GM12878 (cell line): ENCODE data around the gene SLC6A17. TPM values are rescaled to one million over a fixed set of nuclear protein-coding genes. Genes with fewer than 3 reads are reported as not detected.

ENCODE experiments used
- ATAC-seq: fragments of 200-7000 bp; cut with Tn5 transposase; 3 replicates; pipeline ENCODE4 v1.9.1; 2020; ENCODE audit warnings: mild to moderate bottlenecking, moderate library complexity
- BruUV-seq: library from RNA; stranded (reverse); fragments of 400-500 nt; replicated peaks from 2 replicates; lab custom pipeline; 2021; lab: Mats Ljungman, UMichigan
- CTCF ChIA-PET: fragments of 300-600 bp; sonication (Branson Sonifier 250); formaldehyde crosslinking; extraction: SDS; loops from one replicate; lab custom pipeline; 2021; ENCODE audit warnings: inconsistent platforms; lab: Yijun Ruan, JAX
- POLR2A ChIA-PET: fragments of 350-600 bp; formaldehyde crosslinking; extraction: SDS; loops from one replicate; lab custom pipeline; 2021; ENCODE audit warnings: inconsistent platforms; lab: Charles Lee
- RAD21 ChIA-PET: fragments of 300-600 bp; sonication (Branson Sonifier 250); formaldehyde crosslinking; loops from one replicate; lab custom pipeline; 2023; ENCODE audit warnings: antibody characterized with exemption; ENCODE audit not compliant: unreplicated experiment; lab: Charles Lee
- SMC1A ChIA-PET: fragments of 300-600 bp; sonication (Branson Sonifier 250); formaldehyde crosslinking; loops from one replicate; lab custom pipeline; 2023; ENCODE audit not compliant: unreplicated experiment, uncharacterized antibody; lab: Charles Lee
- DNase-seq: peaks from one replicate; pipeline ENCODE4 v3.0.0-alpha.2; 2011; ENCODE audit warnings: low read depth, low spot score
- FAIRE-seq: peaks from 3 replicates; lab custom pipeline; 2011; peaks lifted over from hg19 to GRCh38; lab: Jason Lieb, UNC
- H2AFZ ChIP-seq: 2 replicates; pipeline ENCODE4 v1.6.0; 2011; ENCODE audit warnings: low read depth, low read length, control low read depth; ENCODE audit not compliant: control insufficient read depth
- H3K27ac ChIP-seq: 2 replicates; pipeline ENCODE4 v1.5.1; 2011; ENCODE audit warnings: control low read depth; ENCODE audit not compliant: control insufficient read depth, insufficient read depth
- H3K27me3 ChIP-seq, 2 experiments: replicated peaks in 1 of 2; 2 replicates each; pipeline versions ENCODE4 v1.6.0 to v1.6.1; 2011; ENCODE audit warnings: low read length in 1 of 2; ENCODE audit not compliant: control insufficient read depth in 2 of 2, insufficient read depth in 2 of 2
- H3K36me3 ChIP-seq, 2 experiments: 2 replicates each; pipeline ENCODE4 v1.5.1; 2011; ENCODE audit warnings: low read length in 1 of 2; ENCODE audit not compliant: control insufficient read depth in 2 of 2, insufficient read depth in 2 of 2
- H3K4me1 ChIP-seq: 2 replicates; pipeline ENCODE4 v1.6.1; 2011; ENCODE audit warnings: mild to moderate bottlenecking, low read length, moderate library complexity, mixed read lengths; ENCODE audit not compliant: control insufficient read depth, insufficient read depth
- H3K4me2 ChIP-seq: 2 replicates; pipeline ENCODE4 v1.6.0; 2011; ENCODE audit warnings: control low read depth; ENCODE audit not compliant: control insufficient read depth, insufficient read depth
- H3K4me3 ChIP-seq: fragments of 200-600 bp; sonication (generic); 2 replicates; pipeline ENCODE4 v1.5.1; 2016
- H3K79me2 ChIP-seq: 2 replicates; pipeline ENCODE4 v1.6.0; 2011; ENCODE audit warnings: low read length; ENCODE audit not compliant: control insufficient read depth, insufficient read depth
- H3K9ac ChIP-seq: 2 replicates; pipeline ENCODE4 v1.8.0; 2011; ENCODE audit warnings: low read length, control low read depth, mixed read lengths; ENCODE audit not compliant: control insufficient read depth, insufficient read depth
- H3K9me3 ChIP-seq: replicated peaks from 3 replicates; pipeline ENCODE4 v1.5.1; 2011; ENCODE audit warnings: mild to moderate bottlenecking, low read length; ENCODE audit not compliant: control insufficient read depth, insufficient read depth
- H4K20me1 ChIP-seq: 2 replicates; pipeline ENCODE4 v1.6.0; 2011; ENCODE audit not compliant: control insufficient read depth, insufficient read depth
- BHLHE40 ChIP-seq, 2 experiments: fragments of 450-650 bp in 1 of 2; IDR thresholded peaks; 2 replicates each; pipeline ENCODE4 v1.6.1; 2011 to 2017; ENCODE audit warnings: low read depth in 2 of 2, borderline replicate concordance in 1 of 2, improper control_type of control experiment in 1 of 2, low read length in 1 of 2, mild to moderate bottlenecking in 1 of 2
- BMI1 ChIP-seq: fragments of 450-650 bp; IDR thresholded peaks from 2 replicates; pipeline ENCODE4 v1.6.1; 2016; ENCODE audit warnings: mild to moderate bottlenecking, moderate library complexity, borderline replicate concordance
- BRCA1 ChIP-seq: IDR thresholded peaks from 2 replicates; pipeline ENCODE4 v1.6.1; 2011; ENCODE audit warnings: low read depth, low read length, improper control_type of control experiment
- HDAC2 ChIP-seq: fragments of 200-600 bp; sonication (generic); IDR thresholded peaks from 2 replicates; pipeline ENCODE4 v1.6.1; 2017
- HDAC6 ChIP-seq: fragments of 200-600 bp; sonication (generic); IDR thresholded peaks from one replicate; pipeline ENCODE4 v1.8.0; 2017; ENCODE audit warnings: antibody characterized with exemption; ENCODE audit not compliant: unreplicated experiment
- IRF4 ChIP-seq: IDR thresholded peaks from 2 replicates; pipeline ENCODE4 v1.6.1; 2011; ENCODE audit warnings: low read depth, low read length
- NKRF ChIP-seq: fragments of 450-650 bp; conservative IDR thresholded peaks from 2 replicates; pipeline ENCODE4 v1.6.1; 2017; ENCODE audit warnings: mild to moderate bottlenecking, moderate library complexity
- PBX3 ChIP-seq: IDR thresholded peaks from 2 replicates; pipeline ENCODE4 v1.6.1; 2011; ENCODE audit warnings: mild to moderate bottlenecking, low read depth, low read length, moderate library complexity; ENCODE audit not compliant: insufficient replicate concordance
- PML ChIP-seq: IDR thresholded peaks from 2 replicates; pipeline ENCODE4 v1.6.1; 2012; ENCODE audit warnings: low read length, inconsistent platforms
- SPI1 ChIP-seq: IDR thresholded peaks from 2 replicates; pipeline ENCODE4 v1.6.1; 2011; ENCODE audit warnings: low read depth, mild to moderate bottlenecking, low read length, moderate library complexity, borderline replicate concordance; ENCODE audit not compliant: insufficient read depth
- TCF3 ChIP-seq: IDR thresholded peaks from 2 replicates; pipeline ENCODE4 v1.6.1; 2012; ENCODE audit warnings: low read depth, mild to moderate bottlenecking, low read length, borderline replicate concordance; ENCODE audit not compliant: insufficient read depth
- ZBTB40 ChIP-seq: fragments of 450-650 bp; IDR thresholded peaks from 2 replicates; pipeline ENCODE4 v1.6.1; 2016; ENCODE audit warnings: mild to moderate bottlenecking, moderate library complexity, borderline replicate concordance
- ZSCAN29 ChIP-seq: fragments of 450-650 bp; IDR thresholded peaks from 2 replicates; pipeline ENCODE4 v1.6.1; 2017; ENCODE audit warnings: mild to moderate bottlenecking, moderate library complexity
- WGBS: methylation state at CpG from one replicate; pipeline ENCODE4 v1.1.6; 2016; ENCODE audit warnings: low lambda C conversion rate; ENCODE audit not compliant: insufficient replicate concordance, insufficient coverage; ENCODE audit errors: missing lambda C conversion rate; 5-methylcytosine and 5-hydroxymethylcytosine counted together
- in situ Hi-C: fragments of 300-500 bp; cut with MboI; formaldehyde crosslinking; loops from 9 replicates; pipeline ENCODE4 v1.14.3; 2018; ENCODE audit warnings: mixed read lengths
- intact Hi-C: fragments of 100-400 bp; cut with micrococcal nuclease; formaldehyde crosslinking; loops from one replicate; pipeline ENCODE4 v1.14.2; 2022; ENCODE audit not compliant: unreplicated experiment
- polyA plus RNA-seq, 11 experiments: library from polyadenylated mRNA; depleted of rRNA in 4 of 11; unstranded in 6 of 11; stranded (reverse) in 5 of 11; fragments of >200 nt; fragmentation: Nextera tagmentation in 4 of 11; fragmentation: Illumina TruSeq in 1 of 11; extraction: Ambion mirVana in 4 of 11; extraction: Trizol in 1 of 11; gene quantifications; 1 replicate in 1 of 11; 2 replicates in 10 of 11; pipeline versions ENCODE4 v1.2.1 to v1.2.3, GENCODE V29; 2011 to 2016; ENCODE audit warnings: inconsistent platforms in 2 of 11, missing spikeins in 2 of 11, low read depth in 1 of 11
- total RNA-seq, 4 experiments: library from RNA; depleted of rRNA in 3 of 4; stranded (reverse); fragments of >200 nt in 3 of 4; fragmentation: Illumina TruSeq in 1 of 4; extraction: Trizol in 1 of 4; gene quantifications; 2 replicates each; pipeline versions ENCODE4 v1.2.1 to v1.2.3, GENCODE V29; 2013 to 2021

The SLC6A17 gene
- total and polyA plus RNA-seq, 10 of the 15 experiments (the other 5 are each of a cell fraction or from before 2014, with no cell fraction given), result not detected

- TF ChIP-seq ZBTB40, result no peak
- TF ChIP-seq IRF4, result no peak
- TF ChIP-seq NKRF, result no peak
Measured at GRCh38 chr1:110166861-110167260, 16.6 kb downstream of the SLC6A17 start (continued).

GRCh38 chr1:110170766-110171733 is 20.8 kb downstream of the SLC6A17 start:
- H3K79me2 ChIP-seq, result no peaks in the 10 kb centered on the region
- ChIA-PET RAD21 (no interaction called here), SMC1A (no interaction called here), CTCF (no interaction called here), POLR2A (no interaction called here)
- no peaks in the 10 kb centered on the region for H3K36me3 ChIP-seq
- FAIRE-seq (no peak), DNase-seq (no peak), ATAC-seq (no peak)
- H2AFZ ChIP-seq, result no peak overlapping the region
- no peak overlapping the region for H3K27ac ChIP-seq
- 26% methylated on average over 13 of the region's 13 CpGs for WGBS
- H3K4me2 ChIP-seq, result no peak overlapping the region
- H4K20me1 ChIP-seq, result no peaks in the 10 kb centered on the region
- in situ Hi-C loops, result no loop called here
- H3K4me3 ChIP-seq, result no peak overlapping the region
- H3K27me3 ChIP-seq, result peaks cover 0 to 3% of the 10 kb centered on the region in 2 experiments; a peak in 3 of 4 replicates
- no peaks in the 10 kb centered on the region for H3K9me3 ChIP-seq
- H3K9ac ChIP-seq, result no peak overlapping the region
- BruUV-seq, result no TSS peak
- no peaks in the 10 kb centered on the region for H3K4me1 ChIP-seq
- intact Hi-C loops, result no loop called here
- no peak for TF ChIP-seq BHLHE40 (IDR thresholded peaks at IDR 0.05; ENCODE audit: borderline replicate concordance in 1 of 2, low read depth in 2 of 2, low read length in 1 of 2)
- TF ChIP-seq BMI1, result no peak
- no peak for TF ChIP-seq PML
- TF ChIP-seq BRCA1, result no peak
- no peak for TF ChIP-seq PBX3
- TF ChIP-seq SPI1, result no peak
- TF ChIP-seq HDAC2, result no peak
- no peak for TF ChIP-seq HDAC6
- TF ChIP-seq TCF3, result no peak
- TF ChIP-seq ZSCAN29, result no peak
